HEK293 (cell line): ENCODE data around the gene TMEM150A.

ENCODE experiments used
- CTCF ChIA-PET: fragments of 350-600 bp; formaldehyde crosslinking; extraction: SDS; loops from one replicate; lab custom pipeline; 2021; ENCODE audit warnings: antibody characterized with exemption; lab: Yijun Ruan, JAX
- POLR2A ChIA-PET: fragments of 300-600 bp; formaldehyde crosslinking; extraction: SDS; loops from one replicate; lab custom pipeline; 2020; ENCODE audit warnings: antibody characterized with exemption, inconsistent platforms; lab: Yijun Ruan, JAX
- H3K27ac ChIP-seq: fragments of 200-500 bp; sonication (Bioruptor generic); 2 replicates; pipeline ENCODE4 v1.5.1; 2014; ENCODE audit warnings: low read depth, low read length, control low read depth, inconsistent platforms; ENCODE audit errors: extremely low read depth
- H3K36me3 ChIP-seq, 2 experiments: fragments of 200-500 bp in 1 of 2; sonication (Bioruptor generic) in 1 of 2; 1 replicate in 1 of 2; 2 replicates in 1 of 2; pipeline ENCODE4 v1.5.1; 2014 to 2017; ENCODE audit warnings: inconsistent platforms in 2 of 2, low read length in 2 of 2; ENCODE audit not compliant: control insufficient read depth in 2 of 2, insufficient read depth in 1 of 2
- H3K4me1 ChIP-seq: fragments of 200-500 bp; sonication (Bioruptor generic); 2 replicates; pipeline ENCODE4 v1.5.1; 2014; ENCODE audit warnings: mild to moderate bottlenecking, low read length, inconsistent platforms; ENCODE audit not compliant: control insufficient read depth, insufficient read depth
- H3K4me3 ChIP-seq: 2 replicates; pipeline ENCODE4 v1.5.1; 2011; ENCODE audit warnings: low read depth, mild to moderate bottlenecking, control low read depth, low read length, moderate library complexity
- H3K9me3 ChIP-seq: fragments of 200-500 bp; sonication (Bioruptor generic); 2 replicates; pipeline ENCODE4 v1.5.1; 2014; ENCODE audit warnings: low read depth, low read length, inconsistent platforms; ENCODE audit not compliant: control insufficient read depth, insufficient read depth
- EGR2 ChIP-seq: fragments of 450-650 bp; formaldehyde crosslinking; IDR thresholded peaks from 2 replicates; pipeline ENCODE4 v1.5.1; 2016; ENCODE audit warnings: low read depth, missing biosample characterization, missing genetic modification characterization
- GLIS1 ChIP-seq: fragments of 450-650 bp; formaldehyde crosslinking; IDR thresholded peaks from 2 replicates; pipeline ENCODE4 v1.5.1; 2016; ENCODE audit warnings: missing biosample characterization, missing genetic modification characterization
- HOXA7 ChIP-seq: sonication (generic); formaldehyde crosslinking; IDR thresholded peaks from 2 replicates; pipeline ENCODE4 v1.8.1; 2022; ENCODE audit warnings: missing genetic modification reagents, borderline replicate concordance
- HOXD13 ChIP-seq: sonication (generic); formaldehyde crosslinking; IDR thresholded peaks from 2 replicates; pipeline ENCODE4 v1.8.0; 2022; ENCODE audit warnings: missing genetic modification reagents, borderline replicate concordance
- KLF16 ChIP-seq: fragments of 450-650 bp; formaldehyde crosslinking; IDR thresholded peaks from 2 replicates; pipeline ENCODE4 v1.5.1; 2017; ENCODE audit warnings: missing biosample characterization, missing genetic modification characterization
- KLF9 ChIP-seq: fragments of 450-650 bp; formaldehyde crosslinking; IDR thresholded peaks from 2 replicates; pipeline ENCODE4 v1.5.1; 2016; ENCODE audit warnings: missing biosample characterization, missing genetic modification characterization, low read depth
- PATZ1 ChIP-seq: fragments of 450-650 bp; formaldehyde crosslinking; IDR thresholded peaks from 2 replicates; pipeline ENCODE4 v1.5.1; 2016; ENCODE audit warnings: missing biosample characterization, missing genetic modification characterization
- RBAK ChIP-seq: fragments of 450-650 bp; formaldehyde crosslinking; IDR thresholded peaks from 2 replicates; pipeline ENCODE4 v1.5.1; 2016; ENCODE audit warnings: missing biosample characterization, missing genetic modification characterization
- ZBTB26 ChIP-seq: fragments of 450-650 bp; formaldehyde crosslinking; optimal IDR thresholded peaks from 2 replicates; pipeline ENCODE3; 2016; ENCODE audit warnings: missing biosample characterization, mild to moderate bottlenecking, missing genetic modification characterization
- ZFHX2 ChIP-seq: fragments of 450-650 bp; formaldehyde crosslinking; conservative IDR thresholded peaks from 2 replicates; pipeline ENCODE4 v1.5.1; 2016; ENCODE audit warnings: missing biosample characterization, missing genetic modification characterization
- ZNF394 ChIP-seq: fragments of 450-650 bp; formaldehyde crosslinking; IDR thresholded peaks from 2 replicates; pipeline ENCODE4 v1.5.1; 2016; ENCODE audit warnings: missing biosample characterization, missing genetic modification characterization, mild to moderate bottlenecking, moderate library complexity, borderline replicate concordance
- ZNF624 ChIP-seq: fragments of 450-650 bp; formaldehyde crosslinking; IDR thresholded peaks from 2 replicates; pipeline ENCODE4 v1.5.1; 2017; ENCODE audit warnings: missing biosample characterization, missing genetic modification characterization
- ZNF660 ChIP-seq: fragments of 450-650 bp; IDR thresholded peaks from 2 replicates; pipeline ENCODE4 v1.5.1; 2018; ENCODE audit warnings: missing biosample characterization, mild to moderate bottlenecking, missing genetic modification characterization
- TF ChIP-seq, protein P1 (sequence below): fragments of 450-650 bp; formaldehyde crosslinking; IDR thresholded peaks from 2 replicates; pipeline ENCODE4 v1.5.1; 2016; ENCODE audit warnings: missing biosample characterization, missing genetic modification characterization
- TF ChIP-seq, protein P2 (sequence below): fragments of 450-650 bp; formaldehyde crosslinking; IDR thresholded peaks from 2 replicates; pipeline ENCODE4 v1.5.1; 2016; ENCODE audit warnings: missing biosample characterization, missing genetic modification characterization

Gene TMEM150A

DNA sequence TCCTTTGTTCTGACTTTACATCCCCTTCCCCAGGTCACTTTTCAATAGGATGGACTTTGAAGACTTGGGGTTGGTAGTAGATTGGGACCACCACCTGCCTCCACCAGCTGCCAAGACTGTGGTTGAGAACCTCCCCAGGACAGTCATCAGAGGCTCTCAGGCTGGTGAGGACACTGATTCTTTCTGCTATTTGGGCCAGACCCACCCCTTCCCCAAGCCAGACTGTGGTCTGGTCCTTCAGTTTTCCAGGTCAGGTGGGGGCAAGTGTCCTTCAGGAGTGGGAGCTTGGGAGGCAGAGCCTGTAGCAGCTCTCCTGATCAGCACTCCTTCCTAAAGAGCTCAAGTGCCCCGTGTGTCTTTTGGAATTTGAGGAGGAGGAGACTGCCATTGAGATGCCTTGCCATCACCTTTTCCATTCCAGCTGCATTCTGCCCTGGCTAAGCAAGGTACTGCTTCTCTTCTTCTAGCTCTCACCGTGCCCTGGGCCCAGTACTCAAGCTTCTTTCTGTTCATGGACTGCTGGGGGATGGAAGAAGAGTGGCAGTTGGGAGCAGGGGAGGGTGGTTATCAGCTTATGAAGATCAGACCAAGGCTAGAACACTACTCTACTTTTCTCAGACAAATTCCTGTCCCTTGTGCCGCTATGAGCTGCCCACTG, 5.9 kb downstream of the TMEM150A start:
- ChIA-PET POLR2A (interaction anchor here (1.3 to 4.1 kb wide), 8 partner anchors 9 to 242 kb away, joined by 3 to 43 read pairs (median 16); partner anchors contain the start of genes C2orf68, ELMOD3, GGCX and RETSAT), CTCF (interaction anchor here (0.6 to 1.2 kb wide), 3 partner anchors 9 to 35 kb away, joined by 3 to 4 read pairs (median 3); partner anchors contain the start of gene USP39)
- Histone ChIP-seq H3K27ac (no peak overlapping the region), H3K4me1 (0 out of 2 replicates have a peak, but pooled peaks cover 3% of the 10 kb centered on the region), H3K9me3 (no peaks in the 10 kb centered on the region), H3K4me3 (peak overlapping the region; percentile 74), H3K36me3 (peaks cover 7 to 35% of the 10 kb centered on the region in 2 experiments; a peak in 2 of 3 replicates)
- TF ChIP-seq RBAK (tag by site-specific recombination): no peak

DNA sequence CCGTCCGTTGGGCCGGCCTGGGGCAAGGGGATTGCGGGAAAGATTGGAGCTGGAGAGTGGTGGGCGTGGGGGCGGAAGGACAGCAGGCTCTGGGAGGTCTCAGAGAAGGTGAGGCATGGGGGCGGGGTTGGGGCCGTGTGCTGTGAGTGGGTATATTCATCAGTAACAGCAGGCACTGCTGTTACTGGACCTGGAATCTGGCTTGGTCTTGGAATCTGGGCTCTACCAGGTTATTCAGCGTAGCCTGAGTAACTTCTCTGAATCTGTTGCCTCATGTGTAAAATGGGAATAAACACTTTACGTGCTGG, 6.5 kb downstream of the TMEM150A start:
- Histone ChIP-seq H3K4me1 (0 out of 2 replicates have a peak, but pooled peaks cover 3% of the 10 kb centered on the region), H3K36me3 (peaks cover 7 to 35% of the 10 kb centered on the region in 2 experiments; a peak in 2 of 3 replicates), H3K4me3 (peak overlapping the region; percentile 74), H3K27ac (peak overlapping the region; percentile 32; the same call in 1 of the 2 replicates), H3K9me3 (no peaks in the 10 kb centered on the region)
- ChIA-PET POLR2A (interaction anchor here (1.0 to 4.1 kb wide), 17 partner anchors 8 to 242 kb away, joined by 3 to 43 read pairs (median 7); partner anchors contain the start of genes C2orf68, ELMOD3, GGCX and MAT2A), CTCF (interaction anchor here (0.6 to 1.2 kb wide), 3 partner anchors 10 to 20 kb away, joined by 3 read pairs; partner anchors contain the start of genes USP39 and VAMP8)
- TF ChIP-seq KLF9 (tag by site-specific recombination) (peak; percentile 7; the same call in 1 of the 2 replicates), EGR2 (tag by site-specific recombination) (peak; percentile 78), GLIS1 (peak; percentile 36; the same call in 1 of the 2 replicates), PATZ1 (tag by site-specific recombination) (0 out of 2 replicates have a peak, but pooled peaks have one; percentile 51), KLF16 (tag by site-specific recombination) (peak; percentile 22; the same call in 1 of the 2 replicates), ZNF624 (tag by site-specific recombination) (no peak), ZFHX2 (peak; percentile 75)
- TF ChIP-seq, protein P1, sequence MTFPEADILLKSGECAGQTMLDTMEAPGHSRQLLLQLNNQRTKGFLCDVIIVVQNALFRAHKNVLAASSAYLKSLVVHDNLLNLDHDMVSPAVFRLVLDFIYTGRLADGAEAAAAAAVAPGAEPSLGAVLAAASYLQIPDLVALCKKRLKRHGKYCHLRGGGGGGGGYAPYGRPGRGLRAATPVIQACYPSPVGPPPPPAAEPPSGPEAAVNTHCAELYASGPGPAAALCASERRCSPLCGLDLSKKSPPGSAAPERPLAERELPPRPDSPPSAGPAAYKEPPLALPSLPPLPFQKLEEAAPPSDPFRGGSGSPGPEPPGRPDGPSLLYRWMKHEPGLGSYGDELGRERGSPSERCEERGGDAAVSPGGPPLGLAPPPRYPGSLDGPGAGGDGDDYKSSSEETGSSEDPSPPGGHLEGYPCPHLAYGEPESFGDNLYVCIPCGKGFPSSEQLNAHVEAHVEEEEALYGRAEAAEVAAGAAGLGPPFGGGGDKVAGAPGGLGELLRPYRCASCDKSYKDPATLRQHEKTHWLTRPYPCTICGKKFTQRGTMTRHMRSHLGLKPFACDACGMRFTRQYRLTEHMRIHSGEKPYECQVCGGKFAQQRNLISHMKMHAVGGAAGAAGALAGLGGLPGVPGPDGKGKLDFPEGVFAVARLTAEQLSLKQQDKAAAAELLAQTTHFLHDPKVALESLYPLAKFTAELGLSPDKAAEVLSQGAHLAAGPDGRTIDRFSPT (tag by site-specific recombination): no peak

DNA sequence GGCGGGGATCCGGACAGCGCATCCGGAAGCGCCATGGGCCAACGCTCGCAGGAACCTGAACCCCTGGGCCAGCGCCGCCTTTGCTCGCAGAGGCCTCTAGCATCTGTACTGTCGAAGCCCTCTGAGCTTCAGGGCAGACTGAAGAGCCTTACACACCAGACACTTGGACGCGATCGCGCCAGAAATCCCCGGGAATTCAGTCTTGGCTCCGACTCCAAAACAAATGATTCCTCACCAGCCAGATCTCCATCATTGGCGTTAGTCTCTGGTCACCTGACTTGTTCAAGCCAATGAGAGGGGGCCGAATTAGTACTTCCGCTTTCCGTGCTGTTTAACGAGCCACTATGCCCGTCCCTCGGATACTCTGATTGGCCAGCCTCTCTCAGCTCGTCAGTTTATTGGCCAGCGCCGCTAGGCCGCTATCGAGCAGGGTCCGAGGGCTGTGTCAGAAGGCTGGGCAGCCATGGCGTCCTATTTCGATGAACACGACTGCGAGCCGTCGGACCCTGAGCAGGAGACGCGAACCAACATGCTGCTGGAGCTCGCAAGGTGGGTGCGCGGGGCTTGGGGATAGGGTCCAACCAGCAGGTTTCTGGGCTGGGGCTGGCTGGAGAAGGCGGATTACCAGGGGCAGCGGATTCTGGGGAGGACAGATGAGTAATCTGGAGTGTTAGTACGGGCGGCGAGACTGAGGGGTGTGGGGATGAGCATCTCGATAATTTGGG, 7.0 kb downstream of the TMEM150A start, which contains the start of gene RNF181:
TSS of gene RNF181 (plus strand) at position 445 of the 725 bp plus-strand sequence. CDS start at position 464, 19 bp downstream.
- ChIA-PET POLR2A (interaction anchor here (0.6 to 4.1 kb wide), 23 partner anchors 8 to 241 kb away, joined by 3 to 43 read pairs (median 5); partner anchors contain the start of genes C2orf68, ELMOD3, GGCX and MAT2A), CTCF (interaction anchor here (0.6 to 1.9 kb wide), 5 partner anchors 9 to 175 kb away, joined by 3 to 5 read pairs (median 3); partner anchors contain the start of genes USP39 and VAMP8)
- peaks cover 7 to 35% of the 10 kb centered on the region in 2 experiments; a peak in 2 of 3 replicates for H3K36me3 ChIP-seq
- 0 out of 2 replicates have a peak, but pooled peaks cover 3% of the 10 kb centered on the region for H3K4me1 ChIP-seq
- H3K9me3 ChIP-seq: no peaks in the 10 kb centered on the region
- peak within 1 kb of the TSS; percentile 79 for H3K4me3 ChIP-seq
- peak within 1 kb of the TSS; percentile 77 for H3K27ac ChIP-seq
- 0 out of 2 replicates have a peak, but pooled peaks have one; percentile 26 for TF ChIP-seq ZNF394 (tag by site-specific recombination)
- peak; percentile 82; the same call in 1 of the 2 replicates for TF ChIP-seq KLF9 (tag by site-specific recombination)
- no peak for TF ChIP-seq HOXA7 (CRISPR knock-in tag)
- TF ChIP-seq, protein P2, sequence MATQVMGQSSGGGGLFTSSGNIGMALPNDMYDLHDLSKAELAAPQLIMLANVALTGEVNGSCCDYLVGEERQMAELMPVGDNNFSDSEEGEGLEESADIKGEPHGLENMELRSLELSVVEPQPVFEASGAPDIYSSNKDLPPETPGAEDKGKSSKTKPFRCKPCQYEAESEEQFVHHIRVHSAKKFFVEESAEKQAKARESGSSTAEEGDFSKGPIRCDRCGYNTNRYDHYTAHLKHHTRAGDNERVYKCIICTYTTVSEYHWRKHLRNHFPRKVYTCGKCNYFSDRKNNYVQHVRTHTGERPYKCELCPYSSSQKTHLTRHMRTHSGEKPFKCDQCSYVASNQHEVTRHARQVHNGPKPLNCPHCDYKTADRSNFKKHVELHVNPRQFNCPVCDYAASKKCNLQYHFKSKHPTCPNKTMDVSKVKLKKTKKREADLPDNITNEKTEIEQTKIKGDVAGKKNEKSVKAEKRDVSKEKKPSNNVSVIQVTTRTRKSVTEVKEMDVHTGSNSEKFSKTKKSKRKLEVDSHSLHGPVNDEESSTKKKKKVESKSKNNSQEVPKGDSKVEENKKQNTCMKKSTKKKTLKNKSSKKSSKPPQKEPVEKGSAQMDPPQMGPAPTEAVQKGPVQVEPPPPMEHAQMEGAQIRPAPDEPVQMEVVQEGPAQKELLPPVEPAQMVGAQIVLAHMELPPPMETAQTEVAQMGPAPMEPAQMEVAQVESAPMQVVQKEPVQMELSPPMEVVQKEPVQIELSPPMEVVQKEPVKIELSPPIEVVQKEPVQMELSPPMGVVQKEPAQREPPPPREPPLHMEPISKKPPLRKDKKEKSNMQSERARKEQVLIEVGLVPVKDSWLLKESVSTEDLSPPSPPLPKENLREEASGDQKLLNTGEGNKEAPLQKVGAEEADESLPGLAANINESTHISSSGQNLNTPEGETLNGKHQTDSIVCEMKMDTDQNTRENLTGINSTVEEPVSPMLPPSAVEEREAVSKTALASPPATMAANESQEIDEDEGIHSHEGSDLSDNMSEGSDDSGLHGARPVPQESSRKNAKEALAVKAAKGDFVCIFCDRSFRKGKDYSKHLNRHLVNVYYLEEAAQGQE: peak; percentile 14; the same call in 1 of the 2 replicates
- peak; percentile 100 for TF ChIP-seq HOXD13 (CRISPR knock-in tag)
- peak; percentile 38; the same call in 1 of the 2 replicates for TF ChIP-seq ZNF660 (tag by site-specific recombination)
- TF ChIP-seq ZBTB26 (tag by site-specific recombination): peak; percentile 19
